A549 treated with Mapracorat at 1 μM for 4 hours (cell line): Measurements from ENCODE around the gene SLC24A2. TPM values are rescaled to one million over a fixed set of nuclear protein-coding genes. Genes with fewer than 3 reads are reported as not detected.

Experiments used
- total RNA-seq: library from RNA; stranded (reverse); fragments of 200-300 nt; extraction: Qiagen RNA extraction; gene quantifications from 5 replicates; pipeline ENCODE4 v1.2.3, GENCODE V29; 2022

The SLC24A2 gene
- total RNA-seq: not detected in 5 replicates

GRCh38 chr9:19788614-19789271, at the start of gene SLC24A2:
Gene SLC24A2, minus strand, starts transcription at chr9:19789037.

